CD4-positive, alpha-beta T cell (primary cell): Measurements from ENCODE around the gene KDM4B. TPM values are rescaled to one million over a fixed set of nuclear protein-coding genes. Genes with fewer than 3 reads are reported as not detected.

Source experiments
- ATAC-seq: fragments of 200-7000 bp; cut with Tn5 transposase; one replicate; pipeline ENCODE4 v1.10.0; 2022; ENCODE audit warnings: mild to moderate bottlenecking; ENCODE audit not compliant: poor library complexity
- CTCF ChIA-PET: fragments of 350-600 bp; sonication (Branson Sonifier 250); formaldehyde crosslinking; loops from one replicate; lab custom pipeline; 2021; ENCODE audit warnings: antibody characterized with exemption, inconsistent platforms; lab: Charles Lee
- POLR2A ChIA-PET: fragments of 350-600 bp; sonication (Branson Sonifier 250); formaldehyde crosslinking; loops from one replicate; lab custom pipeline; 2021; ENCODE audit warnings: antibody characterized with exemption, inconsistent platforms; lab: Charles Lee
- DNase-seq, 14 experiments: peaks; one replicate each; pipeline ENCODE4 v3.0.0-alpha.2; 2013 to 2020; ENCODE audit warnings: mixed read lengths in 2 of 14
- H3K27ac ChIP-seq, 2 donors: one replicate each; pipeline versions ENCODE4 v1.5.1 to v1.7.0; 2013; ENCODE audit warnings: low read length in 2 of 2, low read depth in 1 of 2, mild to moderate bottlenecking in 1 of 2
- H3K27me3 ChIP-seq, 2 experiments: 1 replicate in 1 of 2; 2 replicates in 1 of 2; pipeline versions ENCODE4 v1.6.1 to v1.7.0; 2013; ENCODE audit warnings: low read length in 2 of 2, control low read depth in 1 of 2, mild to moderate bottlenecking in 1 of 2, moderate library complexity in 1 of 2; ENCODE audit not compliant: insufficient read depth in 2 of 2, control insufficient read depth in 1 of 2
- H3K36me3 ChIP-seq: one replicate; pipeline ENCODE4 v1.6.1; 2013; ENCODE audit warnings: low read length, control low read depth; ENCODE audit not compliant: insufficient read depth
- H3K4me1 ChIP-seq: one replicate; pipeline ENCODE4 v1.6.1; 2013; ENCODE audit warnings: low read length, control low read depth; ENCODE audit not compliant: insufficient read depth
- H3K4me3 ChIP-seq: one replicate; pipeline ENCODE4 v1.5.1; 2013; ENCODE audit warnings: mild to moderate bottlenecking, low read length, moderate library complexity
- H3K9me3 ChIP-seq, 2 experiments: 1 replicate in 1 of 2; 2 replicates in 1 of 2; pipeline versions ENCODE4 v1.6.1 to v1.7.0; 2013; ENCODE audit warnings: low read length in 2 of 2, mild to moderate bottlenecking in 2 of 2, control low read depth in 1 of 2, moderate library complexity in 1 of 2; ENCODE audit not compliant: control insufficient read depth in 1 of 2, insufficient read depth in 1 of 2
- H3K27ac Mint-ChIP-seq: one replicate; pipeline ENCODE4 v1.8.0; 2020; ENCODE audit warnings: mixed read lengths
- H3K27me3 Mint-ChIP-seq: one replicate; pipeline ENCODE4 v1.8.0; 2021; ENCODE audit warnings: mixed read lengths
- H3K36me3 Mint-ChIP-seq: one replicate; pipeline ENCODE4 v1.8.0; 2021; ENCODE audit warnings: low read depth, mixed read lengths
- H3K4me1 Mint-ChIP-seq: one replicate; pipeline ENCODE4 v1.8.0; 2021; ENCODE audit warnings: low read depth, mixed read lengths
- H3K4me3 Mint-ChIP-seq: one replicate; pipeline ENCODE4 v1.8.0; 2020; ENCODE audit warnings: mild to moderate bottlenecking, mixed read lengths
- H3K9me3 Mint-ChIP-seq: one replicate; pipeline ENCODE4 v1.8.0; 2020; ENCODE audit warnings: mixed read lengths
- CTCF ChIP-seq: fragments of 200-600 bp; IDR thresholded peaks from one replicate; pipeline ENCODE4 v1.8.0; 2022; ENCODE audit warnings: antibody characterized with exemption, mild to moderate bottlenecking
- intact Hi-C, 2 experiments: fragments of 100-400 bp; cut with DNase I in 1 of 2; cut with micrococcal nuclease in 1 of 2; formaldehyde crosslinking; loops; one replicate each; pipeline versions ENCODE4 v1.15.1 to v1.9.0; 2023 to 2025; cut with DNase I, micrococcal nuclease
- total RNA-seq, 174 experiments: library from RNA in 2 of 174; stranded (reverse) in 2 of 174; gene quantifications; one replicate each; pipeline ENCODE4 v1.2.3 and lab custom pipeline; 2021 to 2026

The KDM4B gene
- total RNA-seq, 2 experiments from 2014 or later = 41.8 to 42.5 TPM

GRCh38 chr19:5045029-5045428 is 76.1 kb downstream of the KDM4B start:
- ChIA-PET CTCF (interaction anchor here (0.9 kb wide), 1 partner anchor 14 kb away, joined by 4 read pairs; no protein-coding TSS in a partner anchor), POLR2A (no interaction called here)
- peaks cover 33% of the 10 kb centered on the region for H3K36me3 Mint-ChIP-seq
- no peak overlapping the region for H3K27ac Mint-ChIP-seq
- no peaks in the 10 kb centered on the region for H3K9me3 Mint-ChIP-seq
- H3K27me3 Mint-ChIP-seq = no peaks in the 10 kb centered on the region
- ATAC-seq (no peak), DNase-seq (no peak)
- Histone ChIP-seq H3K27me3 (no peaks in the 10 kb centered on the region), H3K4me3 (no peak overlapping the region), H3K36me3 (peaks cover 40% of the 10 kb centered on the region), H3K9me3 (no peaks in the 10 kb centered on the region), H3K27ac (no peak overlapping the region), H3K4me1 (peaks cover 14% of the 10 kb centered on the region)
- TF ChIP-seq CTCF = no peak
- peaks cover 4% of the 10 kb centered on the region for H3K4me1 Mint-ChIP-seq
- intact Hi-C loops = loop anchor here in 1 of 2 experiments (5.0 to 10.0 kb wide), 2 partner anchors 127 to 310 kb away; no protein-coding TSS in a partner anchor
- no peak overlapping the region for H3K4me3 Mint-ChIP-seq

- H3K27ac ChIP-seq = no peak overlapping the region
- TF ChIP-seq CTCF = no peak
- peaks cover 32% of the 10 kb centered on the region for H3K36me3 ChIP-seq
- no peaks in the 10 kb centered on the region for H3K9me3 Mint-ChIP-seq
- no peaks in the 10 kb centered on the region for H3K9me3 ChIP-seq
- no peak overlapping the region for H3K4me3 Mint-ChIP-seq
- H3K27me3 Mint-ChIP-seq = no peaks in the 10 kb centered on the region
- peaks cover 14% of the 10 kb centered on the region for H3K4me1 ChIP-seq
- ChIA-PET POLR2A (interaction anchor here (0.6 kb wide), 1 partner anchor 22 kb away, joined by 3 read pairs; no protein-coding TSS in a partner anchor), CTCF (interaction anchor here (0.9 kb wide), 1 partner anchor 15 kb away, joined by 4 read pairs; no protein-coding TSS in a partner anchor)
- peaks cover 30% of the 10 kb centered on the region for H3K36me3 Mint-ChIP-seq
- no peaks in the 10 kb centered on the region for H3K27me3 ChIP-seq
- H3K4me3 ChIP-seq = no peak overlapping the region
- intact Hi-C loops = loop anchor here in 1 of 2 experiments (5.0 to 10.0 kb wide), 2 partner anchors 126 to 309 kb away; no protein-coding TSS in a partner anchor
- DNase-seq (no peak), ATAC-seq (no peak)
- H3K4me1 Mint-ChIP-seq = peaks cover 4% of the 10 kb centered on the region
- H3K27ac Mint-ChIP-seq = no peak overlapping the region
Observed at GRCh38 chr19:5045956-5046338, 77.0 kb downstream of the KDM4B start.

GRCh38 chr19:5046339-5047039 is 77.6 kb downstream of the KDM4B start:
- POLR2A ChIA-PET = interaction anchor here (0.6 kb wide), 1 partner anchor 21 kb away, joined by 3 read pairs; no protein-coding TSS in a partner anchor

More at GRCh38 chr19:5046339-5047039, 77.6 kb downstream of the KDM4B start:
- Mint-ChIP-seq H3K36me3 (peaks cover 30% of the 10 kb centered on the region), H3K27me3 (no peaks in the 10 kb centered on the region), H3K4me1 (peaks cover 4% of the 10 kb centered on the region), H3K9me3 (no peaks in the 10 kb centered on the region), H3K4me3 (no peak overlapping the region), H3K27ac (no peak overlapping the region)
- H3K36me3 ChIP-seq = peaks cover 31% of the 10 kb centered on the region
- DNase-seq (no peak), ATAC-seq (no peak)
- no peaks in the 10 kb centered on the region for H3K27me3 ChIP-seq
- intact Hi-C loops = loop anchor here in 1 of 2 experiments (5.0 to 10.0 kb wide), 2 partner anchors 126 to 308 kb away; no protein-coding TSS in a partner anchor
- TF ChIP-seq CTCF = no peak
- H3K4me1 ChIP-seq = peaks cover 14% of the 10 kb centered on the region
- H3K27ac ChIP-seq = no peak overlapping the region
- H3K4me3 ChIP-seq = no peak overlapping the region
- no peaks in the 10 kb centered on the region for H3K9me3 ChIP-seq
- CTCF ChIA-PET = no interaction called here
